CMK (cell line): ENCODE measurements around the gene FOXA2.

Experiments used
- DNase-seq: peaks from one replicate; pipeline ENCODE4 v3.0.0-alpha.2; 2010; ENCODE audit warnings: low read depth

FOXA2 gene

DNA sequence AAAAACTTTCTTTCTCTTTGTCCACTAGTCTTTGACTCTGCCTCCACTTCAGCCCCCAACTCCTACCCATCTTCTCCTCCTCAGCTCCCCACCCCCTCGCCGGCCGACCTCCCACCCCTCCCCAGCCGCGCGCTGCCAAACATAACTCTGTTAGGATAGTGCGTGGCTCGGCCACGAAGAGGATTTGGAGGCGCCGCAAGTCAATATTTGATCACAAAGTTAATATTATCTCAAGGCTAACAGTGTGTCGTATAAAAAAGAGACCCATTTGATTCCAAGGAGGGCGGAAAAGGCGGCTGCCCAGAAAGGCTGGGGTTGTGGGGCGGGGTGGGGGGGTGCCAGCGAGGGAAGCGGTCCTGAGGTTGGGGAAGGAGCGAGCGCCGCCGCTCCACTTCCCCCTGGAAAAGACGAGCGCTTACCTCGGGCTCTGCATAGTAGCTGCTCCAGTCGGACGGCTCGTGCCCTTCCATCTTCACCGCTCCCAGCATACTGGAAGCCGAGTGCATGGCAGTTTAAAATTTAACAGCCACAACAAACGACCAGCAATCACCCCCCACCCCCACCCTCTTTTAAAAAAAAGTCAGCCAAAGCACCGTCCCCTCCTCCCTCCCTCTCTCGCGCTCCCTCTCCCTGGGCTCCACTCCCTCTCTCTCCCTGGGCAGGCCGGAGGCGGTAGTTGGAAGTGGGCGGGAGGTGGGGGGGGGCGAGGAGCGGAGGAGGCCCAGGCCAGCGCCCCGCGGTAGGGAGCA is 425 bp downstream of the FOXA2 start:
- DNase-seq, result no peak

DNA sequence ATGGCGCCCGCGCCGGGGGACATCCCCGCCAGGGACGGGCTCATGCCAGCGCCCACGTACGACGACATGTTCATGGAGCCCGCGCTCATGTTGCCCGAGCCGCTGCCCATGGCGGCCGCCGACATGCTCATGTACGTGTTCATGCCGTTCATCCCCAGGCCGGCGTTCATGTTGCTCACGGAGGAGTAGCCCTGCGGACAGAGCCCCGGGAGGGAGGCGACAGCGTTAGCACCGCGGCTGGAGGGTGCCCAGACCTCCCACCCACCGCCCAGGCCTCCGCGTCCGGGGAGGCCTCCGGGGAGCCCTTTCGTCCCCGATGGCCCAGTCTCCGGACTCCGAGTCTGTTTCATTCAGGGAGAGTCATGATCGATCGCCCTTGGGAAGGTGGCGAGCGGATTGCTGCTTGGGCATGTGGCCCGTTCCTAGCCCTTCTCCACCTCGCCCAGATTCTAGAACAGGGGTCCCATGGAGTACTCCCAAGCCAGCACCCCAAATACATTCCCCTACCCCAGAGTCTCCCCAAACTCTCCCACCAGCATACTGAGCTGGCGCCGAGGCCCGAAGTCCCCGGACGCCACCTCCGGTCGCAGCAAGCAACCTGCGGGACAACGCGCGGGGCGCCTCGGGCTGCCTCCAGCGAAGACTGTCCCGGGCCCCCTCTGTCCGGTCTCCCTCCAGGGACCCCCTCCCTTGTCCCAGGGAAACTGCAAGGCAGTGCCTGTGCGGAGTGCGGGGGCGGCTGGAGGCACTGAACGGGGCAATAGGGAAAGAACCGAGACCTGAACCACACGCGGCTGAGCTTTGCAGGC is 1.2 kb downstream of the FOXA2 start:
- no peak for DNase-seq

DNA sequence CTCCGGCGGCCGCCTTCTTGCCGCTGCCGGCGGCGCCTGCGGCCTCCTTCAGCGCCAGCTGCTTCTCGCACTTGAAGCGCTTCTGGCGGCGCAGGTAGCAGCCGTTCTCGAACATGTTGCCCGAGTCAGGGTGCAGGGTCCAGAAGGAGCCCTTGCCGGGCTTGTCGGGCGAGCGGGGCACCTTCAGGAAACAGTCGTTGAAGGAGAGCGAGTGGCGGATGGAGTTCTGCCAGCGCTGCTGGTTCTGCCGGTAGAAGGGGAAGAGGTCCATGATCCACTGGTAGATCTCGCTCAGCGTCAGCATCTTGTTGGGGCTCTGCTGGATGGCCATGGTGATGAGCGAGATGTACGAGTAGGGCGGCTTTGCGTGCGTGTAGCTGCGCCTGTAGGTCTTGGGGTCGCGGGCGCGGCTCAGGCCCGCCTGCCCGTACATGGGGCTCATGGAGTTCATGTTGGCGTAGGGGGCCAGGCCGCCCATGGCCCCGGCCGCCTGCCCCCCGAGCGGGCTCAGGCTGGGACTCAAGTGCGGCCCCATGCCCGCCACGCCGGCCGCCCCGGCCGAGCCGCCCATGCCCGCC is 1.9 kb downstream of the FOXA2 start:
- DNase-seq, result no peak

DNA sequence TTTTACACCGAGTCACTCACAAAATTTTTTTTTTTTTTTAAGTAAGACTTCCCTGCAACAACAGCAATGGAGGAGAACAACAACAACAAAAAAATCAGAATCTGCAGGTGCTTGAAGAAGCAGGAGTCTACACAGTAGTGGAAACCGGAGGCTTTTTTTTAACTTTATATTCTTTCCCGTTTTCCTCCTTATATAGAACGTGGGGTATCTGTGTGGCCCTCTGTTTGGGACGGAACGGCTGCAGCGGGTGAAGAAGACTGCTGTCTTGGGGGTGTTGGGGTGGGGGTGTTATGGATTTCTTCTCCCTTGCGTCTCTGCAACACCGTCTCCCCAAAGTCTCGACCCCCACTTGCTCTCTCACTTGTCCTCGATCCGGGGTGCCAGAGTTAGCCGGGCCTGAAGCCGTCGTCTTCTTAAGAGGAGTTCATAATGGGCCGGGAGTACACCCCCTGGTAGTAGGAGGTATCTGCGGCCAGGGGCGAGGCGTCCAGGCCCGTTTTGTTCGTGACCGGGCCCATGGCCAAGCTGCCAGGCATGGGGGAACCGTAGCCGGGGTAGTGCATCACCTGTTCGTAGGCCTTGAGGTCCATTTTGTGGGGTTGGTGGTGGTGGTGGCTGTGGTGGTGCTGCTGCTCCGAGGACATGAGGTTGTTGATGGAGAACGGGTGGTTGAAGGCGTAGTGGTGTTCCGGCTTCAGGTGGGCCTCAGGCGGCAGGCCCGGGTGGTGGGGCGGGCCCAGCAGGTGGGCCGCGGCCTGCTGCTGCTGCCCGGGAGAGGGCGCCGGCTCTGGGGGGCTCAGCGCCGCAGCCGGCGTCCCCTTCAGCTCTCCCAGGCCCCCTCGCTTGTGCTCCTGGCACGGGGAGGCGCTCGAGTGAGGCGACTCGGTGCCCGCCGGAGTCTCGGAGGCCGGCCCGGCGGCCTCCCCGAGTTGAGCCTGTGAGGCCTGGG is 2.7 kb downstream of the FOXA2 start:
- DNase-seq, result no peak

DNA sequence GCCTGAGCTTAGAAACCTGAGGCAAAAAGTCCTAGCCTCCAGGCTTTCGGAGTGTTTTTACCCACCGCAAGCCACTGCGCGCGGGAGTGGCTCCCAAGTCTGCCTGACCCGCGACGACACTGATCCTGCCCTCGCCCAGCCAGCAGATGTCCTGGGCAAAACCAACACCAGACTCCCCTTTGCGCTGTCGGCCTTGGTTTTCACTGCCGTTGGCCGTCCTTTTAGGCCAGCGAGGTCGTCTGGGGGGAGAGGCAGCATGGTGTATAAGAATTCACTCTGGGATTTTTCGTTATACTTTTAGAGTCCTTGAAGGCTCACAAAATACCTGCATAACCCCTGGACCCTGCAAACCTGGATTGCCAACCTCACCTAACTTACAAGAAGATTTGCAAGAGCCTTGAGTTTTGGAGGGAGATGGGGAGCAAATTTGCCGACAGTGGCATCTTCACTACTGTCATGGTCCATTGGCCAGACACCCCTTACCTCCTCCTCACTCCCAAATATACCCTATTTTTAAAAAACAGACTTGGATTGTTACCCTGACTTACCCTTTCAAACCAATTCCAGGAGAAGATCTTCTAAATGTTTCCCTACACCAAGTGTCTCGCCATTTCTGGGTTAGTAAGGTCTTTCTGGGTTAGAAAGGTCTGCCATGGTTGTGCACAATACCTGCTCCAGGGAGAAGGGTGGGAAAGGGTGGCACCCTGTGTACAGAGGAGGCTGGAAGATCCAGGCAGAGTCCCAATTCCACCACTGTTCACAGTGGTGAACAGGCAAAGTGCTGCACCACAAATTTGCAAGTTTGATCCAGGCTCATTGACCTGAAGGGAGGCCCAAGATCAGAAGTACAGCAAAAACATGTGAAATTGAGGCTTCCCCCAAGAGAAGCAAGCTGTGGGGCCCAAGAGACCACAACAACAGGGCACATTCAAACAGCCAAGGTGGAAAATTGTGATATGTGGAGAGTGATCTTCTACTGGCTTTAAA is 4.4 kb downstream of the FOXA2 start:
- no peak for DNase-seq

DNA sequence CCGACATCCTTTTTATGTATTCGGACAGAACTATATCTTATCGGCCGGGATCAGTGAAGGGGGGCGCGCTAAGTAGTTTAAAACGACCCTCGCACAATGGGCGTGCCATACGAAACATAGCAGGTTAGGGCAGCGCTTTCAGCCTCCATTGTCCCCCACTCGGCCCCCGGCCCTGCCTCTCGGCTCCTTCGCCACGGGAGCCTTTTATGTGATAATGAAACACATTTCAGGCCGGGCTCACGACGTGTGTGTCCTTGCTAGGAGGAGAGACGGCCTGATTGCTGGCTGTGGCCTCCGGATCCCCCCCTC is 5.3 kb downstream of the FOXA2 start:
- DNase-seq, result no peak

DNA sequence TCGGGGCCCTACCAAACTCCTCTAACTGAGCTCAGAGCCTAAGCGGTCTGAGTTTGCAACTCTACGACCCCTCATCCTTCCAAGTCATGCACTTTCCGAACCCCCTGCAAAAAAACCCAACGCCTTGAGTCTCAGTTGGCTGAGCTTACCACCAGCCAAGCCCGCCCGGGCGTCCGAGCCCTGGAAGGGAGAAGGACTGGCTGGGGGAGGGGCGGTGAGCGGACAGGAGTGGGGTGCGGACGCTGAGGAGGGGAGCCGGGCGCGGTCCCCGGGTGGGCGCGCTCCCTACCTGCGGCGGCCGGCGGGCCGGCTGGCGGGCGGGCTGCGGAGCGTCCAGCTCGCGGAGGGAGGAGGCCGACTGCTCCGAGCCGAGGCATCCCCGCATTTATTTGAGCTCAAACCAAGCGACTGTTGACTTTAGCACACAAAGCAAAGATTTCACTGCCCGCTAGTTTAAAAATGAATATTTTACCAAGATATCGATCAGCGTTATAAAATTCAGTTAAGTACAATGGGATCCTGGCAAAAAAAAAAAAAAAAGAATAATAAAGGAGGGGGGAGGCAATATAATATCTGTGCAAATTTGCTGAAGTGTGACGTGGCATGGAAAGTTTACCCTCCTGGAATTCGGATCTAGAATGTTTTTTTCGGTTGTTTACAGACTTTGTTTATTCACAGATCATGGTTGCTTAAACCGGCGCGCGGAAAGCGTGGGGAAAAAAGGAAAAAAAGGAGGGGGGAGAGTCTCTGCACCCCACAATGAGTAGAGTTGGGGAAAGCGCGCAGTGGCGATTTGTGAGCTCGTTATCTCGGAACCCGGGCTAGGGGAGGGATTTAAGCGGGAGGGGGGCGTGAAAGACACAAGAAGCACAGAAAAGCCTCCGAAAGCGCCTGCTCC is 5.9 kb downstream of the FOXA2 start:
- no peak for DNase-seq

DNA sequence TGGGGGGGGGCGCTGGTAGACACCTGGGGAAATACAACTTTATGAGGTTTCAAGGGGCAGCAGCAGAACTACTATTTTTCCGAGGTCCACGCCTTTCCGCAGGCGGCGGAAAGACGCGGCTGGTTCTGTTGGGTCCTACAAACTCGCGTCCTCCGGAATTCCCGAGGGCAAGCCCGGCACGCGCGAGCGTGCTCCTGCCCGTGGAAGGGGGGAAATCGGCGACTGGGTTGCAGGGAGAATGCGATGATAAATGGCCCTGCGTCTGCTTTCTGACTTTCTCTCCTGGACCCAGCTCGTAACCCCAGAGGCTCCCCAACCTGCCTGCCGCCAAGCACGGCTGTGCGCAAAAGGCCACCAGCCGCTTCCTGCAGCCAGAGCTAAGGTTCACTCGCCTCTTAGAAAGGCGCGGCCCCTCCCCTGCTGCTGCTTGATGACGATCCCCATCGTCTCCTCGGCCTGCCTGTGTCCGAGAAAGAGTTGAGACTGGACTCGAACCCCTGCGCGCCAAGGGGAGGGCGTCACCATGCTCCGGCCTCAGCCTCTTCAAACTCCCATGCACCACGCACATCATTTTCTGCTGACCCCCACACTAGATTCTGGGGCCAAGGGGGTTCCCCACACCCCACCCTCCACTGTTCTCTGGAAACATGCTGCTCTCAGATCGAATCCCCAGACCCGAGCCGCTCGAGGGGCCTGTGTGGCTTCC is 6.7 kb downstream of the FOXA2 start:
- DNase-seq, result no peak

DNA sequence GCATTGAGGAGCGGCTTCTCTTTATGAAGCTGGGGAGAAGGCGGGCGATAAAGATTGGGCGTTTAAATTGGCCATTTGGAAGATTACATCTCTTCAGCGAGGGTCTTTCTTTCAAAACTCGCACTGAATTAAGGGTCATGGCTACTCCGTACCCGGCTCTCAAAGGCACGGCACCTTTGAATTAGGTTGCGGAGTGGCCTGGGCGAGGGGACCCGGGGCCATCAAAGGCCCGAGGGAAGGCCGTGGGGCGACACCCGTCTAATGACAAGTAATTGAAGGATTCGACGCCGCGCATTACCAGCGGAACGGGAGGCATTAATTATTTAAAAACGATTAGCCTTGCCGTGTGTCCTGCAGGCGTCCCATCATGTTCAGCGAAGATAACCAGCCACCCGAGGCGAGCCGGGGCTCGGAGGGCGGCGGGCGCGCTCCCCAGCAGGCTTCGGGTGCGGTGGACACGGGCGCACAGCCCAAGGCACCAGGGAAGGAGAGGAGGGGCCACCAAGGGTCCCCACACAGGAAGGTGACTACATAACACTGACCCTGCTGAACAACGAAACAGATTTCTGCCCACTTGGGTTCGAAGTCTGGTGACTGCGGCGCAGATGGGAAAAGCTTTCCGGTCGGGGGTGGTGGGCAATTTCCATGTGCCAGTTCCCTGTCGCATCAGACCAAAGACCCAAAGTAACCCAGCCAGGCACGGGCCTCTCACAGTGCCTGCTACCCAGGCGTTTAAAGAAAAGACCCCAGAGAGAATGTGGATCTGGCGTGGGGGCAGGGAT is 7.4 kb downstream of the FOXA2 start:
- DNase-seq, result no peak

DNA sequence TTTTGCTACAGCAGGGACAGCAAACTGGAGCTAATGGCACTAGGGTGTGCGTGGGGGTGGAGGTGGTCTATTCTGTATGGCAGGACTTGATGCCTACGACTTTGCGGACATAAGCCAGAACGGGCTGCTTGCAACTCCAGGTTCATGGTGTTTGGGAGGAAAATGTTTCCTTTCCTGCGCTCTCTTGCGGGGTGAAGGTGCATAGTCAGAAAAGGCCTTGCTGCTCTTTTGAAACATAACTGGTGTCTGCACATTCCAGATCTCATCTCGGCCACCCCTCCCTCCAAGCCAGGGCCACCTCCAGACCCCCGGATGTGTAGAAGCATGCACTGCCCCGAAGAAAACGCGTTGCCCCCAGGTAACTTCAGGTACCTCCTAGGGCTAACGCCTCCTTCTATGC is 8.1 kb downstream of the FOXA2 start:
- no peak for DNase-seq

DNA sequence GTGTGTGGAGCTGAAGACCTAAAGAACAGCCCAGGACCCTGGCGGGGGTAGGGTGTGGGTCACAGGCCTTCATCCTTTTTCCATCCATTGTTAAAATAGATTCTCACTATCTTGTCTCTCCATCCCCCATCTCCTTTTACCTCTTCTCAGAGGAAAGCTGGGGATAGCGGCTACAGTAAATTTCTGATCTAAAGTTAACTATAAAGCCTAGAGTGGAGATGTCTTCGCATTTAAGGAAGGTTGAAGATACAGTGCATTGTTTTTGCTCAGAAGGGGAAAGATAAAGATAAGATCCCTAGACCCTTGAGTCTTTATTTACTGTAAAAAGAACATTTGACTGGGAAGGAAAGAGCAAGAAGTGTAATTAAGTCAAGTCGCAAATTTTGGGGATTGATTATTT is 8.6 kb downstream of the FOXA2 start:
- no peak for DNase-seq

DNA sequence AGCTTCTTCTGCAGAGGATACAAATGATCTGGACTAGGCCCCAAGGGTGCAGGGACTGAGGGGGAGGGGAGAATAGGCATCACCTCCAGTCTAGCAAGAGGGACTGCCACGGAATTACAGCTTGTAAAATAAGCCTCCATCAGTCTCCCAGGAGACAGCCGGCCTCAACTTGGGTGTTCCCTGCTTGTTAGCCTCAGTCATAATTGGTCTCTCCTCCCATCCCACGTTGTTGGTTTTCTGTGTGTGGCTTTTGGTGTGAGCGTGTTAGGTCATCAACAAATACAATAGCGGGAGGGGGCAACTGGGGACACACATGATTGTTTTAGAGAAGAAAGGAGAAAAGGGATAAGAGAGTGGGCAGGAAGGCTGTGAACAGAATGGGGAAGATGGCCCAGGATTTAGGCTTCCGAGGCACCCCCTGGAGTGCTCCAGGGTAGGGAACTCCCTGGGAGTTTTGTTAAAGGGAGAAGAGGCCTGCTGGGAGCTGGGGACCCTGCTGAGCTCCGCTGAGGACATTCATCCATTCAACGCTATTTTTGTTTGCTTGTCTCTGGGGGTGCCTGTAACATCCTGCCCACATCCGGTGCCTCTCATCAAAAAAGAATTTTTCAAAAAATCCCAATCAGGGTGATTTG is 9.2 kb downstream of the FOXA2 start:
- DNase-seq, result no peak

DNA sequence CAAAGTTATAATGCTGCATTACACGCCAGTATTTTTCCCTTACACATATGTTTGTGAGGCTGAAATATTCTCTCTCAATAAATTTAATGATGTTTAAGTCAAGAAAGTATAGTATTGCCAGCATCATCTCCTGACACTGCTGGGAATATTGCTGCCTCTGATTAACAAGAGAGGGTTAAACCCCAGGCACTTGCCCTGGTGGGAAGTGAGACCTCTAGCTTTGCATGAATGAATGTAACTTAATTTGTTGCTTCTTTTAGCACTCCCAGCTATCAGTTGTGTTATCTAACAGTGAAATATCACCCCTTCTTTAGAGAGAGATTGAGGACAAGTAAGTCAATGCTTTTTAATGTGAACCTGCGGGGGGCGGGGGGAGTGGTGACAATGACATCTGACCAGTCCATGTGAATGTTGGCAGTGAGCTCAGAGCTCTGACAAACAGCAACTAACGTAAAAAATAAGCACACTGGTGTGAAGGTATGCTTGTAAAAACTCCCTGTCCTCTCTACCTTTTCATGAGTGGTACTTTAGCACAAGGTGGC is 9.8 kb downstream of the FOXA2 start:
- no peak for DNase-seq

DNA sequence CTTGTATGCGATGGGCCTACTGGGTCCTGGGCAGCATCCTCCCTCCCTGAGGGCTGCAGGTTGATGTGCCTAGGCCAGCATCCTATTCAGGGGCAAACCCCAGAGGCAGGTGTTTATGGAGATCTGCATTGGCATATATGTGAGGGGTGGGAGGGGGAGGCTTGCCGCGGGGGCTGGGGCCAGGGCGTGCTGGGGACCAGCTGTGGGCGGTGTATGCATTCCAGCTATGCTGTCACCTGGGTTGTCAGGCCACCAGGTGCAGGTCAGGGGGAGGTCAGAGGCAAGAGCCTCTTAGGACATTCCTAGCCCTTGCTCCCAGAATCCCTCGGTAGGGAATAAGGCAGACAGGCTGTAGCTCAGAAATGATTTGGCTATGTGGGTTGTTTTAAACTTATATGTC is 11.9 kb downstream of the FOXA2 start:
- DNase-seq, result no peak

DNA sequence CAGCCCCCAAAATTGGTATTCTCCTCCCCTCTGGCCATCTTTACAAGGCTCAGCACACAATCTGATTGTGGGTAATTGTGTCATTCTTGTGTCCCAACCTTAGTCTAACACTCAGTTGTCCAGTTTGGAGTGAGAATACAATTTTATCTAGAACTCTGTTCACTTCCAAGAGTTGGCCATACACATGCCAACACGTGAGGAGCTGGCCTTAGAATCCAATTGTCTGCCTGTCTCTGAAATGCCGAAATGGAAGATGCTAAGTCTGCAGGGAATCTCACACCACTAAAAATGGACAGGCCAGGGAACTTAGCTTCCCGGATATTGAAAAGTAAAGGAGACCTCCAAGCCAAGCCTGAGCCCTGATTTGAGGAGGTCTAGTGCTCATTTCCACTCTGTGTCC is 12.3 kb downstream of the FOXA2 start:
- DNase-seq, result no peak

DNA sequence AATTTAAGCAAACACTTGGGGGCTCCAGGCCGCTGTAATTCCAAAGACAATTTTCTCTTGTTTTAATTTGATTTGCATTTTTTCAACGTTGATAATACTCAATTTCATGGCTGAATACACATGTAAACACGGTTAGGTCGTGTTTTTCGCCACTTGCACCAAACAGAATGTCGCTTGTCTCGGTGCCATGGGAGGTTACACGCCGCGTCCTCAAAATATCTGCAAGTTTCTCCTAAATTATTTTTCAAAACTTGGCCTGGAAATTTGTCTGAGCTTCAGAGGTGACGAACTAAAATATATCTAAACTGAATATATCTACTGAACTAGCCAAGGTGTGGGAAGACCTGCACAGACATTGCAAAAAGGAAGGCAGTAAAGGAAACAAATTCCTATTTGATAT is 15.0 kb downstream of the FOXA2 start:
- DNase-seq, result no peak

DNA sequence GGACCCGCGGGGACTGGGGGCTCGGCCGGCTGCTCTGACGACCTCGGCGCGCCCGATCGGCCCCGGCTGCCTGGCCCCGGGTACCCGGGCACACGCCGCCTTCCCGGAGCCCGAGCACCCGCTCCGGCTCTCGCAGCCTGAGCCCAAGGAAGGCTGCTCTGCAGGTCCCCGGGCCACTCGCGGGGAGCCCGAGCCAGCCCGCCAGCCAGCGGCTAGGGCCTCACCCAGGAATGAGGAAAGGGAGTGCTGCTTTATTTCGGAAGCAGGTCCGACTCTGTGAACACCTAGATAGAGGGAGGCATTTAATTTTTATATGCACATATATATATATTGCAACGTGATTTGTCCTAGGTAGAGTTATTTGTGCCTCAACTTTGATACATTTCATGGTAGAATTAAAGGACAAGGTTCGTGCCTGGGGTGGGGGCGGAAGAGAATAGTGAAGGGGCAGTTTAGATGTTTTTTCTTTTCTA is 15.5 kb downstream of the FOXA2 start:
- DNase-seq, result no peak
